HTERT RPE-1 (cell line): ENCODE results near the gene KLKB1.

ENCODE experiments used
- in situ Hi-C: fragments of 300-500 bp; cut with MboI; formaldehyde crosslinking; loops from 4 replicates; pipeline ENCODE4 v1.14.3; 2020; ENCODE audit warnings: low sequenced_read_pairs

Gene KLKB1

GRCh38 chr4:186304866-186305505 lies 77.7 kb downstream of the KLKB1 start:
- in situ Hi-C loops: no loop called here

DNA sequence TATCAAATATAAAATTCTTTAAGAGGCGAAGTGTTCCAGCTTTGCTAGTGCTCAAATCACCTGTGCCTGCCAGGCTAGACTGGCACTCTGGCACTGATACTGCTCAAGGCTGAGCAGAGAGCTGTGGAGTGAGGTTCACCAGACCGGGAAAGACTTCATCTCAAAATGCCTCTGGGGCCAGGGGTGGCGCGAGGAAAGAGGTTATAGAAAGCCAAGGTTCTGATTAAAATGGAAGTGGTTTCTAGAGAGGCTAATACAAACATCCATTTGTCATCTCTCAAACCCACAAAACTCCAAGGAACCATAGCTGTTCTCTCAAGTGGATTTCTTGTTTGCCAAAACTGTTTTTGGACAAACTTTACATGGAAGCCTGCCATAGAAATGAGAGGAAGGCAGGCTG lies 80.2 kb downstream of the KLKB1 start:
- in situ Hi-C loops: no loop called here

- in situ Hi-C loops: no loop called here
These were observed 80.6 kb downstream of the KLKB1 start for GRCh38 chr4:186307916-186308315.
